ENCODE data around the gene GPATCH4.
A peak's percentile ranks its signal among the peaks of the same experiment; 100 is the strongest.
"Not testable (repeated sequence)": the region's sequence is repeated elsewhere in the genome, so short reads cannot be mapped to it uniquely, and the experiment has no call there.

Gene GPATCH4

GRCh38 chr1:156571919-156572662, 29.2 kb downstream of the GPATCH4 start, which contains the start of gene IQGAP3:
IQGAP3 (minus strand) TSS chr1:156572565; CDS start chr1:156572529, 36 bp downstream.
- peak; percentile 78 for DNase-seq

GRCh38 chr1:156571261-156571852, 29.9 kb downstream of the GPATCH4 start:
- no peak for DNase-seq

- DNase-seq = no peak
These were observed 34.8 kb downstream of the GPATCH4 start for GRCh38 chr1:156566436-156566835.

GRCh38 chr1:156565519-156565918, 35.8 kb downstream of the GPATCH4 start:
- no peak for DNase-seq

GRCh38 chr1:156560585-156561163, 40.6 kb downstream of the GPATCH4 start:
- DNase-seq = no peak

GRCh38 chr1:156559797-156560385, 41.4 kb downstream of the GPATCH4 start:
- DNase-seq = no peak

- DNase-seq = no peak
These were observed 42.0 kb downstream of the GPATCH4 start for GRCh38 chr1:156559086-156559796.

GRCh38 chr1:156556354-156556753, 44.9 kb downstream of the GPATCH4 start:
- DNase-seq = no peak

- DNase-seq = no peak
These were observed 45.6 kb downstream of the GPATCH4 start for GRCh38 chr1:156555715-156556114.

- no peak for DNase-seq
These were observed 46.3 kb downstream of the GPATCH4 start for GRCh38 chr1:156554971-156555370.

- no peak for DNase-seq
These were observed 47.3 kb downstream of the GPATCH4 start for GRCh38 chr1:156553860-156554485.

- DNase-seq = not testable (repeated sequence)
These were observed 48.3 kb downstream of the GPATCH4 start for GRCh38 chr1:156552937-156553336.

- no peak for DNase-seq
These were observed 48.8 kb downstream of the GPATCH4 start for GRCh38 chr1:156552518-156552917.

GRCh38 chr1:156551869-156552268, 49.4 kb downstream of the GPATCH4 start:
- no peak for DNase-seq

GRCh38 chr1:156551066-156551643, 50.1 kb downstream of the GPATCH4 start:
- DNase-seq = no peak

GRCh38 chr1:156550346-156550745, 50.9 kb downstream of the GPATCH4 start:
- DNase-seq = no peak

- DNase-seq = no peak
These were observed 51.4 kb downstream of the GPATCH4 start for GRCh38 chr1:156549831-156550230.

GRCh38 chr1:156549390-156549789, 51.9 kb downstream of the GPATCH4 start:
- DNase-seq = no peak

GRCh38 chr1:156547982-156548381, 53.3 kb downstream of the GPATCH4 start:
- no peak for DNase-seq

- DNase-seq = no peak
These were observed 53.8 kb downstream of the GPATCH4 start for GRCh38 chr1:156547434-156547833.

GRCh38 chr1:156546267-156546666, 55.0 kb downstream of the GPATCH4 start:
- DNase-seq = no peak

GRCh38 chr1:156544592-156545102, 56.6 kb downstream of the GPATCH4 start:
- no peak for DNase-seq

Data from stimulated activated CD4-positive, alpha-beta T cell treated with anti-CD3 and anti-CD28 coated beads, Interleukin-4, amount 100 ng/mL, for 24 hours (primary cell).